Endothelial cell of umbilical vein (primary cell): ENCODE results near the gene SLFN14.

ENCODE experiments used
- CTCF ChIP-seq, 2 donors: IDR thresholded peaks; 1 replicate in 1 of 2; 2 replicates in 1 of 2; pipeline ENCODE4 v1.5.1; 2011; ENCODE audit warnings: low read length in 2 of 2, mild to moderate bottlenecking in 2 of 2, moderate library complexity in 2 of 2, control low read depth in 1 of 2, inconsistent platforms in 1 of 2, low read depth in 1 of 2; ENCODE audit not compliant: insufficient read depth in 1 of 2; ENCODE audit errors: extremely low read depth in 1 of 2
- EZH2 ChIP-seq: IDR thresholded peaks from 2 replicates; pipeline ENCODE4 v1.6.1; 2012; ENCODE audit warnings: borderline replicate concordance, low read depth, mild to moderate bottlenecking, moderate library complexity, low read length, inconsistent platforms; ENCODE audit not compliant: severe bottlenecking
- POLR2A ChIP-seq: IDR thresholded peaks from 2 replicates; pipeline ENCODE4 v1.6.1; 2012; ENCODE audit warnings: low read depth, mild to moderate bottlenecking, control low read depth, low read length
- POLR2AphosphoS5 ChIP-seq: IDR thresholded peaks from 2 replicates; pipeline ENCODE4 v1.6.1; 2012; ENCODE audit warnings: low read depth, mild to moderate bottlenecking, control low read depth, low read length, moderate library complexity; ENCODE audit not compliant: insufficient read depth

- TF ChIP-seq POLR2A (no peak), CTCF (IDR thresholded peaks at IDR 0.05; ENCODE audit: extremely low read depth in 1 of 2, insufficient read depth in 1 of 2, low read depth in 1 of 2, low read length in 2 of 2) (no peak), POLR2AphosphoS5 (no peak), EZH2 (no peak)
Measured at GRCh38 chr17:35519439-35519838, 41.2 kb downstream of the SLFN14 start.
